ENCODE data around the gene COX19.

GRCh38 chr7:994592-995308, 19.4 kb upstream of the COX19 start:
- TF ChIP-seq CTCF (IDR thresholded peaks at IDR 0.05) (no peak), POLR2AphosphoS5 (IDR thresholded peaks at IDR 0.05) (no peak)
